ENCODE data around the gene DOP1B.
"Not testable (repeated sequence)": the region's sequence is repeated elsewhere in the genome, so short reads cannot be mapped to it uniquely, and the experiment has no call there.

DOP1B gene

DNA sequence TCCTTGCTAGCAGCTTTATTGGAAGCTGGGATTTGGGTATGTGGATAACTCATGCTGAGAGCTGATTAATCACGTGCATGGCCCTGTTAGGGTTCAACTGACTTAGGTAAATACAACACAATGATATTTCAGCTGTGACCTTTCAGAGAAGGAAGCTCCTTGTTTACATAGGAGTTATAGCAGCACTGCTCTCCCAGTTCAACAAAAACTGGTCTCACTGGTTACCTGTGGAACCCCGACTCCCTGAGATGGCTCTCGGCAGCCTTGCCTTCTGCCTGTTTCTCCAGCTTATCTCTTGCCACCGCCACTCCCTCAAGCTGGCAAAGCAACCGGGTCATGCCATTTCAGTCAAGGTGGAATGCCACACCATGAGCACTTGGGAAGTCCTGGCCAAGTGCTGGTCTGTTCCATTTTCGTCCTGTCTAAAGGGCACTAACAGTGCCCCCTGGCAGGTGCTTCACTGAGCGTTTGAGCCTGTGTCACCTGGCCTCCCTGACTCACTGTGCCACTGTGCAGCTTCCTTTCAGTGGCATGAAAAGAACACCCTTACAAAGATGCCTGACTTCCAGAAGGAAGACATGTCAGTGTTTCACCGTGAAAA is 31.6 kb downstream of the DOP1B start:
- H3K4me3 ChIP-seq (replicated peaks; ENCODE audit: low read depth, low read length) = no peak overlapping the region
- TF ChIP-seq, protein P1, sequence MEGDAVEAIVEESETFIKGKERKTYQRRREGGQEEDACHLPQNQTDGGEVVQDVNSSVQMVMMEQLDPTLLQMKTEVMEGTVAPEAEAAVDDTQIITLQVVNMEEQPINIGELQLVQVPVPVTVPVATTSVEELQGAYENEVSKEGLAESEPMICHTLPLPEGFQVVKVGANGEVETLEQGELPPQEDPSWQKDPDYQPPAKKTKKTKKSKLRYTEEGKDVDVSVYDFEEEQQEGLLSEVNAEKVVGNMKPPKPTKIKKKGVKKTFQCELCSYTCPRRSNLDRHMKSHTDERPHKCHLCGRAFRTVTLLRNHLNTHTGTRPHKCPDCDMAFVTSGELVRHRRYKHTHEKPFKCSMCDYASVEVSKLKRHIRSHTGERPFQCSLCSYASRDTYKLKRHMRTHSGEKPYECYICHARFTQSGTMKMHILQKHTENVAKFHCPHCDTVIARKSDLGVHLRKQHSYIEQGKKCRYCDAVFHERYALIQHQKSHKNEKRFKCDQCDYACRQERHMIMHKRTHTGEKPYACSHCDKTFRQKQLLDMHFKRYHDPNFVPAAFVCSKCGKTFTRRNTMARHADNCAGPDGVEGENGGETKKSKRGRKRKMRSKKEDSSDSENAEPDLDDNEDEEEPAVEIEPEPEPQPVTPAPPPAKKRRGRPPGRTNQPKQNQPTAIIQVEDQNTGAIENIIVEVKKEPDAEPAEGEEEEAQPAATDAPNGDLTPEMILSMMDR (IDR thresholded peaks at IDR 0.05; ENCODE audit: low read depth, low read length, missing control alignments) = no peak
- no peak for DNase-seq (ENCODE audit: extremely low read depth, low read depth)

DNA sequence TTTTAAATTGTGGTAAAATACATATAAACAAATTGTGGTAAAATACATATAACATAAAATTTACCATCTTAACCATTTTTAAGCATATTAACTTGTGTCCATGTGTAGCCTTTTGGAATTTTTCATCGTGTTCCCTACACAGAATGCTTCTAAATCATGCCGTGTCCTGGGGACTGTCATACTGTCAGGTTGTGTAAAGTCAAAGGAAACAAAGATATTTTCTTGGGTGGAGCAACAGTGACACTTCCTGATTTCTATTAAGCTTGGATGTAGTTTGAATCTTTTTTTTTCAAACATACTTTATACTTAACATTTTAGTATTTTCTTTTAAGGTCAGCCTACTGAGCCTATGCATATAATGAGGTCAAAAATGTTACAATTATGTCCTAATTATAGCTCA is 32.3 kb downstream of the DOP1B start:
- no peak for DNase-seq (ENCODE audit: extremely low read depth, low read depth)
- TF ChIP-seq, protein P1 (IDR thresholded peaks at IDR 0.05; ENCODE audit: low read depth, low read length, missing control alignments) = no peak
- no peak overlapping the region for H3K4me3 ChIP-seq (replicated peaks; ENCODE audit: low read depth, low read length)

DNA sequence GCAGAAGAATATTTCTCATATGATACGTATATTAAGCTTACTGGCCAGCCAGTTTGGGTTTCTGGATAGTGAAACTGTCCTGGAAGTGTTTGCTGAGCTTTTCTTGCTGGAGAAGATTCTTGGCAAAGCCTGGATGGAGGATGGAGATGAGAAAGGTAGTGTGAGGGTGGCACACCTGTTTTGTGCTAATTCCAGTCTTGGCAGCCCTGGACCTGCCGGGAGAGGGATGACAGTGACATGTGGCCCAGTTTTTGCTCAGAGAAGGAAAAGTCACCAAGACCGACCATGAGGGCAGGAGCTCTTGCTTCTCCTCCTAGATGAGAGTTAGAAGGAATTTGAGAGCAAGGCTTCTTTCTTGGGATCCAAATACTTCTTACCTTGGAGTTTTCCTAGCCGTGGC is 34.1 kb downstream of the DOP1B start:
- H3K4me3 ChIP-seq (replicated peaks; ENCODE audit: low read depth, low read length) = no peak overlapping the region
- TF ChIP-seq, protein P1 (IDR thresholded peaks at IDR 0.05; ENCODE audit: low read depth, low read length, missing control alignments) = no peak
- no peak for DNase-seq (ENCODE audit: extremely low read depth, low read depth)

DNA sequence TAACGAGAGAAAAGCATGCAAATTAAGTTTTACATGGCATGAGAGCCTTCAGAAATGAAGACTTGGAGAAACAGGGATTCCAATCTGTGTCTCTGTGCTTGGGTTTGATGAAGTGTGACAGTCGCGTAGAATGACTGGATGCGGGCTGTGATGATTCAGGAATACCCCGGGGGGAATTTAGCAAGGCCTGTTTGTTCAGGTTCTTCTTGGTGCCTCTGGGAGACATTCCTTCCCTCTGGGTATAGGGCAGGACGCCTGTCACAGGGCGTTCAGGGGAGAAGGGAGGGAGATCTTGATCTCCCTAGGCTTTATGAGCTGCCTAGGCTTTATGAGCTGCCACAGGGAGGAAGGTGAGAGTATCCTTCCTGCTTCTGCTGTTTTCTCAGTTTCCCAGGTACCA is 36.6 kb downstream of the DOP1B start:
- H3K4me3 ChIP-seq (replicated peaks; ENCODE audit: low read depth, low read length) = no peak overlapping the region
- DNase-seq (ENCODE audit: extremely low read depth, low read depth) = no peak
- TF ChIP-seq, protein P1 (IDR thresholded peaks at IDR 0.05; ENCODE audit: low read depth, low read length, missing control alignments) = no peak

DNA sequence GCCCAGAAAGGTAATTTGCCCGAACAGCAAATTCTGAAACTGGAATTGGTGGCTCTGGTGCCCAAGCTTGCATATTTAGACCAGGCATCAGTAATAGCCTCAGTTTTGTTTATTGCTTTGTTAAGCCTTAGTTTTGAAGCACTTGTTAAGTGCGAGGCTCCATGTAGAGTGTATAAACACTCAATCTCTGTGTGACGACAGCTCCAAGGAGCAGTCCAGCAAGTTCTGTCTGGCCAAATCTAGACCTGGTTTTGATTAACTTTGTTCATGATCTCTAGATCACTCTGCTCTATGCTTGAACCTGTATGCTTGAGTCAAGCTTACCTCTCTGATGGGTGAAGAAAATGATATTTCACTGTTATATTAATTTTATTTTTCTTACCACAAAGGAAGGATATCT is 37.4 kb downstream of the DOP1B start:
- TF ChIP-seq, protein P1 (IDR thresholded peaks at IDR 0.05; ENCODE audit: low read depth, low read length, missing control alignments) = no peak
- no peak overlapping the region for H3K4me3 ChIP-seq (replicated peaks; ENCODE audit: low read depth, low read length)
- no peak for DNase-seq (ENCODE audit: extremely low read depth, low read depth)

DNA sequence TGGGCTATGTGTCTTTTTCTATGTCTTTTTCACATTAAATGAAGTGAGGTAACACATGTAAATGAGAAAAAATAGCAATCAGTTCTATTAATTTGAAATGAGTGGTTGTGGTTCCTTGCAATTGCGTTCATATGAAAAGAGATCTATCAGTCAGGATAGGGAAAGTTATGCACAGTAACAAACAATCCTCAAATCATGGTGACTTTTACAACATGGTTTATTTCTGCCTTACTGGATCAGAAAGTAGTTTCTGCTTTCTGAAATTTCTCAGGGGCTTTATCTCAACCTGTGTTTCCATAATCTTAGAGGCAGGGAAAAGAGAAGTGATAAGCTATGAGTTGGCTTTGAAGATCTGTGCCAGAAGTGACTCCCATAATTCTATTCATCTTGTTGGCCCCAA is 39.0 kb downstream of the DOP1B start:
- TF ChIP-seq, protein P1 (IDR thresholded peaks at IDR 0.05; ENCODE audit: low read depth, low read length, missing control alignments) = no peak
- DNase-seq (ENCODE audit: extremely low read depth, low read depth) = no peak

DNA sequence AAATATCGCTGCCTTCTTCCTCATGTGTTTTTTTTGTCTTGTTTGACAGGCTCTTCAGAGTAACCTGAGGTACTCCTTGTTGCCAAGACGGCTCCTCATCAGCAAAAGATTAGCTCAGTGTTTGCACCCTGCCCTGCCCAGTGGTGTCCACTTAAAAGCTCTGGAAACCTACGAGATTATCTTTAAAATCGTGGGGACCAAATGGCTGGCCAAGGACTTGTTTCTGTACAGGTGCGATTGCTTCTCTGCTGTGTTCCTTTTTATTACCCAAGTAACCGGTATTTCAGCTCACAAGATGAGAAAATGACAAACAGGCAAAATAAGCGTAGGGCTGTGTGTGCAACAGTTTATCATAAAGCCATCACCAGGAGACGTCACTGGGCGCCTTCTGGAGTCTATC is 42.4 kb downstream of the DOP1B start:
- no peak overlapping the region for H3K4me3 ChIP-seq (replicated peaks; ENCODE audit: low read depth, low read length)
- no peak for DNase-seq (ENCODE audit: extremely low read depth, low read depth)

More for the DNA sequence above, 39.0 kb downstream of the DOP1B start:
- no peak overlapping the region for H3K4me3 ChIP-seq (replicated peaks; ENCODE audit: low read depth, low read length)

DNA sequence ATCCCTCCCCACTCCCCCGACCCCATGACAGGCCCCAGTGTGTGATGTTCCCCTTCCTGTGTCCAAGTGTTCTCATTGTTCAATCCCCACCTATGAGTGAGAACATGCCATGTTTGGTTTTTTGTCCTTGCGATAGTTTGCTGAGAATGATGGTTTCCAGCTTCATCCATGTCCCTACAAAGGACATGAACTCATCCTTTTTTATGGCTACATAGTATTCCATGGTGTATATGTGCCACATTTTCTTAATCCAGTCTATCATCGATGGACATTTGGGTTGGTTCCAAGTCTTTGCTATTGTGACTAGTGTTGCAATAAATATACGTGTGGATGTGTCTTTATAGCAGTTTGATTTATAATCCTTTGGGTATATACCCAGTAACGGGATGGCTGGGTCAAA is 43.0 kb downstream of the DOP1B start:
- DNase-seq (ENCODE audit: extremely low read depth, low read depth); H3K4me3 ChIP-seq (replicated peaks; ENCODE audit: low read depth, low read length): not testable (repeated sequence)

More for the DNA sequence above, 42.4 kb downstream of the DOP1B start:
- TF ChIP-seq, protein P1 (IDR thresholded peaks at IDR 0.05; ENCODE audit: low read depth, low read length, missing control alignments) = no peak
